Endothelial cell of hepatic sinusoid (primary cell): ENCODE data around the gene PTAR1.
"Not testable (repeated sequence)": the region's sequence is repeated elsewhere in the genome, so short reads cannot be mapped to it uniquely, and the experiment has no call there.

Experiments used
- in situ Hi-C: cut with HindIII; loops from 2 replicates; pipeline ENCODE4 v1.10.0; 2017; ENCODE audit warnings: low sequenced_read_pairs

The PTAR1 gene, protein sequence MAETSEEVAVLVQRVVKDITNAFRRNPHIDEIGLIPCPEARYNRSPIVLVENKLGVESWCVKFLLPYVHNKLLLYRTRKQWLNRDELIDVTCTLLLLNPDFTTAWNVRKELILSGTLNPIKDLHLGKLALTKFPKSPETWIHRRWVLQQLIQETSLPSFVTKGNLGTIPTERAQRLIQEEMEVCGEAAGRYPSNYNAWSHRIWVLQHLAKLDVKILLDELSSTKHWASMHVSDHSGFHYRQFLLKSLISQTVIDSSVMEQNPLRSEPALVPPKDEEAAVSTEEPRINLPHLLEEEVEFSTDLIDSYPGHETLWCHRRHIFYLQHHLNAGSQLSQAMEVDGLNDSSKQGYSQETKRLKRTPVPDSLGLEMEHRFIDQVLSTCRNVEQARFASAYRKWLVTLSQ

GRCh38 chr9:69759421-69760277 lies at the start of gene PTAR1:
PTAR1 (minus strand) TSS chr9:69760011; CDS start chr9:69759938, 73 bp downstream.
- in situ Hi-C loops, result no loop called here

- in situ Hi-C loops, result no loop called here
Observed at GRCh38 chr9:69809304-69809863, 49.6 kb upstream of the PTAR1 start.

DNA sequence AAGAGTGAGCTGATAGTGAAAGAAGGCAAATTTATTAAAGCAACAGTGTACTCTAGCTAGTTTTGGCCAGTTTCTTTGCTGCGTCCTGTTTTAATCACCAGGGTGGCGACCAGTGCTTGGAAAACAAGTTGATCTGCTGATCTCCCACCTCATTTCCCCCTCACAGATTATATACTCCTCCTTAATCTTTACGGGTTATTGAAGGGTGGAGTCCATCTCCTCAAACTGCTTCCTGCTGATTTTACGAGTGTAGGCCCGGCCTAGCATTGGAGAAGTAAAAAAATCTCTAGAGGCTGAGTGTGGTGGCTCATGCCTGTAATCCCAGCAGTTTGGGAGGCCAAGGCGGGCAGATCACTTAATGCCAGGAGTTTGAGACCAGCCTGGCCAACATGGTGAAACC lies 46.8 kb upstream of the PTAR1 start:
- in situ Hi-C loops, result no loop called here

GRCh38 chr9:69805962-69806515 lies 46.2 kb upstream of the PTAR1 start:
- in situ Hi-C loops, result no loop called here

- in situ Hi-C loops, result no loop called here
Observed at GRCh38 chr9:69801989-69802388, 42.2 kb upstream of the PTAR1 start.

DNA sequence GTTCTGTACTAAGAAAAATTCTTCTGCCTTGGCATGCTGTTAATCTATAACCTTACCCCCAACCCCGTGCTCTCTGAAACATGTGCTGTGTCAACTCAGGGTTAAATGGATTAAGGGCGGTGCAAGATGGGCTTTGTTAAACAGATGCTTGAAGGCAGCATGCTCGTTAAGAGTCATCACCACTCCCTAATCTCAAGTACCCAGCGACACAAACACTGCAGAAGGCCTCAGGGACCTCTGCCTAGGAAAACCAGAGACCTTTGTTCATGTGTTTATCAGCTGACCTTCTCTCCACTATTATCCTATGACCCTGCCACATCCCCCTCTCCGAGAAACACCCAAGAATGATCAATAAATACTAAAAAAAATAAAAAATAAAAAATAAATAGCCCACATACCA lies 40.2 kb upstream of the PTAR1 start:
- in situ Hi-C loops, result not testable (repeated sequence)

GRCh38 chr9:69799521-69799920 lies 39.7 kb upstream of the PTAR1 start:
- in situ Hi-C loops, result not testable (repeated sequence)

GRCh38 chr9:69798744-69799143 lies 38.9 kb upstream of the PTAR1 start:
- in situ Hi-C loops, result no loop called here

DNA sequence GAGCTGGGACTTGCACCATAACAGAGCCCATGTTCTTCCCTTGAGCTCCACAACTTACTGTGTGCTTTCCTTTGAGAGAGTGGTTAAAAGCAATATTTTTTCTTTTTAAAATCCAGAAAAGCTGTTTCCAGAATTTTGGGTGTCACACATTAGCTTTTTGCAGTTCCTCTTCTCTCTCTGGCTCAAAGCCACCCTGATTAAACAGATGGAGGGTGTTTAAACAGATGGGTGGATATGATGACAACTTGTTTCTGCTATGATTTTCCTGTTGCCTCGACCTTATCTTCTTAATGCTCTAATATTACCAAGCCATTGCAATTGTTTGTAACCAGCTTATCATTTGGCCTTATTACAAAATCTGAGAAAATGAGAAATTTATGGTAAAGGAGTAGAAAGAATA lies 37.9 kb upstream of the PTAR1 start:
- in situ Hi-C loops, result no loop called here

GRCh38 chr9:69794356-69794755 lies 34.5 kb upstream of the PTAR1 start:
- in situ Hi-C loops, result no loop called here

GRCh38 chr9:69785757-69786156 lies 25.9 kb upstream of the PTAR1 start:
- in situ Hi-C loops, result loop anchor here (5.0 kb wide), 1 partner anchor 98 kb away; no protein-coding TSS in a partner anchor

DNA sequence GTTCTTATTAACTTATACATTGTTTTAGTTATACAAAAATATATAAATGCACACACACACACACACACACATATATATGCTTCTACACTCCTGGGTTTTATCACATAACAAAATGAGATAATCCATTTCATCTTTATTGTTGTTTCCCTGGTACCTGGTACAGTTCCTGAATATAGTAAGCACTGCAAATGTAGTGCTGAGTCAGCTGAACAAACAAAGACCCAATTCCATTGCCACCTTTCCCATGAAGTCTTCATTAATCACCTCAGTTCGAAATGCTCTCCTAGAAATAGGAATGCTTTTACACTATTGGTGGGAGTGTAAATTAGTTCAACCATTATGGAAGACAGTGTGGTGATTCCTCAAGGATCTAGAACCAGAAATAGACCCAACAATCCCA lies 13.4 kb upstream of the PTAR1 start:
- in situ Hi-C loops, result no loop called here

DNA sequence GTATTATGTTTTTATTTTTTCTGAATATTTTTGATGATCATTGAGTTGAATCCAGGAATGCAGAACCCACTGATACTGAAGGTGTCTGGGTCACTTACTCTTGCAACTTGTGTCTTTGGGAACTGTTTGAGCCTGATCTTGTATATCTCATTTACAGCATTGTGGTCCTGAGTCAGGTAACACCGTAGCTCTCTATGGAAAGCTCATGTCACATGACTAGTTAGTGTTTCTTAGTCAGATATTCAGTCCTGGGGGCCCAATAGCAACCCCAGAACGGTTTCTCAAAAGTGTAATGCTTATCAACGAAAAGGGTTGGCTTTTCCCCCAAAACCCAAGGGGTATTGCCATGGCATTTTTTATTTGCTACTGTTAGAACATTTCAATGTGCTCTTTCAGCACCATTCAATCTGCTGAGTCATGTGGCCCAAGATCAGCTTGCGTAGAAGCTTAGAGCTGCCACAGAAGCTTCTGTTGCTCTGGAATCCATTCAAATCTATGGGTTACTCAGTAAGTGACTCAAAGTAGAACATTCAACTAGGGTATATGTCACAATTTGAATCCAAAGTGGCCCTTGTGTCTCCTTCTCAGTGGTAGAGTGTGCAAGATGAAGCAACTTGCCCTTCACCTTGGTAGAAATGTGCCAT lies 12.1 kb upstream of the PTAR1 start:
- in situ Hi-C loops, result no loop called here

GRCh38 chr9:69768716-69769115 lies 8.9 kb upstream of the PTAR1 start:
- in situ Hi-C loops, result no loop called here

DNA sequence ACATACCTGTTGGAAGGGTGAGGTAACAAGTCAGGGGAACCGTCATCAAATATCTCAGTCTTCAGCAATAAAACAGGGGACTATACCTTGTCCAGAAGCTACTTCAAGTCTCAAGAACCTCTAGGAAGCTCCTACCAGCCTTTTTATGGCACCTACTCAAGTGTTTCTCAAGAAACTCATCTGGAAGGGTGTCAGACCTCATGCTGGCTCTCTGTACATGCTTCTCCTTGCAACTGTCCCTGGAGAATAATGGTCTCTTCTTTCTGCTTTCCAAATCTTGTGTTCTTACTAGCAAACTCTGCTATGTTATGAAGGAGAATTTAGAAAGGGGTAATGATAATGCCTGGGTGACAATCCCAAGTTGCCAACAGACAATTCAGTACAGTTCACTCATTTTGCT lies 8.3 kb upstream of the PTAR1 start:
- in situ Hi-C loops, result no loop called here

- in situ Hi-C loops, result not testable (repeated sequence)
Observed at GRCh38 chr9:69763862-69764261, 4.1 kb upstream of the PTAR1 start.

GRCh38 chr9:69762527-69762926 lies 2.7 kb upstream of the PTAR1 start:
- in situ Hi-C loops, result no loop called here

- in situ Hi-C loops, result no loop called here
Observed at GRCh38 chr9:69760278-69760610, 433 bp upstream of the PTAR1 start.

DNA sequence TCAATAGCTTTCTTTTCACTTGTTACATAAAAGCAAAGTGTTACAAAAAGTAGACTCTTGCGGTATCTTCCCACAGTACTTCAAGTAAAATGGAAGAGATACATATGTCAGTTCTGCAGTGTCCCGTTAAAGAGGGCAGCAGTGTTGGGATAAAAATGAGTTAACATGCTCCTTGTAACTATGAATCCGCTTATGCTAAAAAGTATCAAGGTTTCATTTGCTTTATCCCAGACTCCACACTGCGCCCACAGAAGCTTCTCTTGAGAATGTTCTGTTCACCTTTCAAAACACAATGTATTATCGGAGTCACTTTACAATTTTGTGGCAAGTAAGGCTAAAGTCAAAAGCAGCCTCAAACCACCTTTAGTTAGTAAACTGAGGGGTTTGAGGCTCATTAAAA lies 790 bp downstream of the PTAR1 start:
- in situ Hi-C loops, result no loop called here

GRCh38 chr9:69757996-69758675 lies 1.7 kb downstream of the PTAR1 start:
- in situ Hi-C loops, result no loop called here
